Suprapubic skin (tissue), 4 donors: ENCODE data around the gene SNCG. TPM values are rescaled to one million over a fixed set of nuclear protein-coding genes. Genes with fewer than 3 reads are reported as not detected.
"Not testable (repeated sequence)": the region's sequence is repeated elsewhere in the genome, so short reads cannot be mapped to it uniquely, and the experiment has no call there.

ENCODE experiments used
- DNase-seq, 2 donors: peaks; one replicate each; pipeline ENCODE4 v3.0.0-alpha.2; 2019; ENCODE audit warnings: low spot score in 2 of 2
- H3K27ac ChIP-seq: fragments of 200-600 bp; sonication (generic); one replicate; pipeline ENCODE4 v1.5.1; 2019
- H3K27me3 ChIP-seq: fragments of 200-600 bp; sonication (generic); one replicate; pipeline ENCODE4 v1.5.1; 2019
- H3K36me3 ChIP-seq: fragments of 200-600 bp; sonication (generic); one replicate; pipeline ENCODE4 v1.5.1; 2019
- H3K4me1 ChIP-seq: fragments of 200-600 bp; sonication (generic); one replicate; pipeline ENCODE4 v1.5.1; 2019
- H3K4me3 ChIP-seq: fragments of 200-600 bp; sonication (generic); one replicate; pipeline ENCODE4 v1.5.1; 2019; ENCODE audit warnings: mild to moderate bottlenecking
- H3K9me3 ChIP-seq: fragments of 200-600 bp; sonication (generic); one replicate; pipeline ENCODE4 v1.5.1; 2019
- CTCF ChIP-seq, 2 donors: fragments of 200-600 bp in 1 of 2; fragments of 450-650 bp in 1 of 2; sonication (generic) in 1 of 2; IDR thresholded peaks; one replicate each; pipeline ENCODE4 v1.5.1; 2016 to 2019; ENCODE audit warnings: antibody characterized with exemption in 2 of 2, mild to moderate bottlenecking in 1 of 2, moderate library complexity in 1 of 2
- EP300 ChIP-seq: sonication (generic); formaldehyde crosslinking; IDR thresholded peaks from one replicate; pipeline ENCODE4 v1.6.1; 2017; ENCODE audit warnings: antibody characterized with exemption
- POLR2A ChIP-seq, 2 donors: fragments of 450-650 bp; IDR thresholded peaks; one replicate each; pipeline ENCODE4 v1.6.1; 2017; ENCODE audit warnings: antibody characterized with exemption in 2 of 2, mild to moderate bottlenecking in 2 of 2, moderate library complexity in 2 of 2
- POLR2AphosphoS5 ChIP-seq, 3 donors: sonication (generic); formaldehyde crosslinking; IDR thresholded peaks; one replicate each; pipeline ENCODE4 v1.6.1; 2017; ENCODE audit warnings: antibody characterized with exemption in 3 of 3
- WGBS: methylation state at CpG from one replicate; pipeline ENCODE4 v1.1.5; 2018; 5-methylcytosine and 5-hydroxymethylcytosine counted together
- total RNA-seq, 4 donors: library from RNA; depleted of rRNA; stranded (reverse); fragments of >200 nt; gene quantifications; one replicate each; pipeline ENCODE4 v1.1.0, GENCODE V29; 2016

The SNCG gene
- total RNA-seq, 4 donors from 2014 or later, result 20.7 to 27.1 (median 24.6) TPM

- peaks cover 25% of the 10 kb centered on the region for H3K4me1 ChIP-seq
- 77% methylated on average over 2 of the region's 3 CpGs for whole genome bisulfite sequencing
- no peak overlapping the region for H3K4me3 ChIP-seq
- peaks cover 8% of the 10 kb centered on the region for H3K36me3 ChIP-seq
- no peaks in the 10 kb centered on the region for H3K27me3 ChIP-seq
- H3K27ac ChIP-seq, result no peak overlapping the region
- peak in 1 of 2 donors; percentile 64 for DNase-seq
- no peak for TF ChIP-seq POLR2AphosphoS5 (IDR thresholded peaks at IDR 0.05)
- no peak for TF ChIP-seq POLR2A (IDR thresholded peaks at IDR 0.05)
- TF ChIP-seq CTCF (IDR thresholded peaks at IDR 0.05), result no peak
- TF ChIP-seq EP300, result no peak
- no peaks in the 10 kb centered on the region for H3K9me3 ChIP-seq
These were observed 13.5 kb upstream of the SNCG start for GRCh38 chr10:86944907-86945306.

GRCh38 chr10:86945361-86946212 lies 12.8 kb upstream of the SNCG start:
- no peak overlapping the region for H3K27ac ChIP-seq
- no peak for TF ChIP-seq POLR2A (IDR thresholded peaks at IDR 0.05)
- no peak for TF ChIP-seq POLR2AphosphoS5 (IDR thresholded peaks at IDR 0.05)
- TF ChIP-seq CTCF (IDR thresholded peaks at IDR 0.05), result no peak
- TF ChIP-seq EP300, result no peak
- H3K4me3 ChIP-seq, result no peak overlapping the region
- peaks cover 25% of the 10 kb centered on the region for H3K4me1 ChIP-seq
- H3K9me3 ChIP-seq, result no peaks in the 10 kb centered on the region
- H3K36me3 ChIP-seq, result peaks cover 8% of the 10 kb centered on the region
- WGBS, result 70% methylated on average over 10 of the region's 18 CpGs
- H3K27me3 ChIP-seq, result no peaks in the 10 kb centered on the region
- peak; percentile 69 to 75 for DNase-seq

- Histone ChIP-seq H3K27me3 (no peaks in the 10 kb centered on the region), H3K4me1 (peaks cover 25% of the 10 kb centered on the region), H3K27ac (no peak overlapping the region), H3K36me3 (peaks cover 8% of the 10 kb centered on the region), H3K4me3 (no peak overlapping the region), H3K9me3 (no peaks in the 10 kb centered on the region)
- WGBS, result 88% methylated on average over 9 of the region's 13 CpGs
- DNase-seq, result peak; percentile 73 to 78
- TF ChIP-seq POLR2AphosphoS5 (IDR thresholded peaks at IDR 0.05) (no peak), POLR2A (IDR thresholded peaks at IDR 0.05) (no peak), EP300 (no peak)
These were observed 11.9 kb upstream of the SNCG start for GRCh38 chr10:86946213-86947155.

- WGBS, result 92% methylated on average over 4 of the region's 4 CpGs
- not testable (repeated sequence) for H3K27ac ChIP-seq, H3K27me3 ChIP-seq, H3K9me3 ChIP-seq, H3K36me3 ChIP-seq, H3K4me3 ChIP-seq
- peak; percentile 13 to 37 for DNase-seq
- H3K4me1 ChIP-seq, result peaks cover 25% of the 10 kb centered on the region
These were observed 10.6 kb upstream of the SNCG start for GRCh38 chr10:86947806-86948205.

GRCh38 chr10:86950349-86950748 lies 8.1 kb upstream of the SNCG start:
- H3K36me3 ChIP-seq, result no peaks in the 10 kb centered on the region
- 39% methylated on average over 1 of the region's 1 CpG for WGBS
- no peaks in the 10 kb centered on the region for H3K27me3 ChIP-seq
- H3K4me3 ChIP-seq, result no peak overlapping the region
- H3K27ac ChIP-seq, result no peak overlapping the region
- peaks cover 33% of the 10 kb centered on the region for H3K4me1 ChIP-seq
- peak in 1 of 2 donors; percentile 18 for DNase-seq
- TF ChIP-seq EP300 (no peak), POLR2A (IDR thresholded peaks at IDR 0.05) (no peak), POLR2AphosphoS5 (IDR thresholded peaks at IDR 0.05) (no peak), CTCF (IDR thresholded peaks at IDR 0.05) (no peak)
- no peaks in the 10 kb centered on the region for H3K9me3 ChIP-seq
